CD4-positive, alpha-beta T cell (primary cell): ENCODE results near the gene CSTF3. TPM values are rescaled to one million over a fixed set of nuclear protein-coding genes. Genes with fewer than 3 reads are reported as not detected.

Experiments
- ATAC-seq: fragments of 200-7000 bp; cut with Tn5 transposase; one replicate; pipeline ENCODE4 v1.10.0; 2022; ENCODE audit warnings: mild to moderate bottlenecking; ENCODE audit not compliant: poor library complexity
- CTCF ChIA-PET: fragments of 350-600 bp; sonication (Branson Sonifier 250); formaldehyde crosslinking; loops from one replicate; lab custom pipeline; 2021; ENCODE audit warnings: antibody characterized with exemption, inconsistent platforms; lab: Charles Lee
- POLR2A ChIA-PET: fragments of 350-600 bp; sonication (Branson Sonifier 250); formaldehyde crosslinking; loops from one replicate; lab custom pipeline; 2021; ENCODE audit warnings: antibody characterized with exemption, inconsistent platforms; lab: Charles Lee
- DNase-seq, 14 experiments: peaks; one replicate each; pipeline ENCODE4 v3.0.0-alpha.2; 2013 to 2020; ENCODE audit warnings: mixed read lengths in 2 of 14
- H3K27ac ChIP-seq, 2 donors: one replicate each; pipeline versions ENCODE4 v1.5.1 to v1.7.0; 2013; ENCODE audit warnings: low read length in 2 of 2, low read depth in 1 of 2, mild to moderate bottlenecking in 1 of 2
- H3K27me3 ChIP-seq, 2 experiments: 1 replicate in 1 of 2; 2 replicates in 1 of 2; pipeline versions ENCODE4 v1.6.1 to v1.7.0; 2013; ENCODE audit warnings: low read length in 2 of 2, control low read depth in 1 of 2, mild to moderate bottlenecking in 1 of 2, moderate library complexity in 1 of 2; ENCODE audit not compliant: insufficient read depth in 2 of 2, control insufficient read depth in 1 of 2
- H3K36me3 ChIP-seq: one replicate; pipeline ENCODE4 v1.6.1; 2013; ENCODE audit warnings: low read length, control low read depth; ENCODE audit not compliant: insufficient read depth
- H3K4me1 ChIP-seq: one replicate; pipeline ENCODE4 v1.6.1; 2013; ENCODE audit warnings: low read length, control low read depth; ENCODE audit not compliant: insufficient read depth
- H3K4me3 ChIP-seq: one replicate; pipeline ENCODE4 v1.5.1; 2013; ENCODE audit warnings: mild to moderate bottlenecking, low read length, moderate library complexity
- H3K9me3 ChIP-seq, 2 experiments: 1 replicate in 1 of 2; 2 replicates in 1 of 2; pipeline versions ENCODE4 v1.6.1 to v1.7.0; 2013; ENCODE audit warnings: low read length in 2 of 2, mild to moderate bottlenecking in 2 of 2, control low read depth in 1 of 2, moderate library complexity in 1 of 2; ENCODE audit not compliant: control insufficient read depth in 1 of 2, insufficient read depth in 1 of 2
- H3K27ac Mint-ChIP-seq: one replicate; pipeline ENCODE4 v1.8.0; 2020; ENCODE audit warnings: mixed read lengths
- H3K27me3 Mint-ChIP-seq: one replicate; pipeline ENCODE4 v1.8.0; 2021; ENCODE audit warnings: mixed read lengths
- H3K36me3 Mint-ChIP-seq: one replicate; pipeline ENCODE4 v1.8.0; 2021; ENCODE audit warnings: low read depth, mixed read lengths
- H3K4me1 Mint-ChIP-seq: one replicate; pipeline ENCODE4 v1.8.0; 2021; ENCODE audit warnings: low read depth, mixed read lengths
- H3K4me3 Mint-ChIP-seq: one replicate; pipeline ENCODE4 v1.8.0; 2020; ENCODE audit warnings: mild to moderate bottlenecking, mixed read lengths
- H3K9me3 Mint-ChIP-seq: one replicate; pipeline ENCODE4 v1.8.0; 2020; ENCODE audit warnings: mixed read lengths
- CTCF ChIP-seq: fragments of 200-600 bp; IDR thresholded peaks from one replicate; pipeline ENCODE4 v1.8.0; 2022; ENCODE audit warnings: antibody characterized with exemption, mild to moderate bottlenecking
- intact Hi-C, 2 experiments: fragments of 100-400 bp; cut with DNase I in 1 of 2; cut with micrococcal nuclease in 1 of 2; formaldehyde crosslinking; loops; one replicate each; pipeline versions ENCODE4 v1.15.1 to v1.9.0; 2023 to 2025; cut with DNase I, micrococcal nuclease
- total RNA-seq, 174 experiments: library from RNA in 2 of 174; stranded (reverse) in 2 of 174; gene quantifications; one replicate each; pipeline ENCODE4 v1.2.3 and lab custom pipeline; 2021 to 2026

The CSTF3 gene
- total RNA-seq, 2 experiments from 2014 or later = 6.4 to 9.9 TPM

- DNase-seq (no peak), ATAC-seq (no peak)
- Mint-ChIP-seq H3K9me3 (no peaks in the 10 kb centered on the region), H3K4me1 (peaks cover 19% of the 10 kb centered on the region), H3K27me3 (no peaks in the 10 kb centered on the region), H3K36me3 (peaks cover 62% of the 10 kb centered on the region), H3K27ac (no peak overlapping the region), H3K4me3 (no peak overlapping the region)
- Histone ChIP-seq H3K4me1 (peaks cover 17% of the 10 kb centered on the region), H3K4me3 (no peak overlapping the region), H3K27me3 (no peaks in the 10 kb centered on the region), H3K36me3 (peaks cover 71% of the 10 kb centered on the region), H3K27ac (no peak overlapping the region), H3K9me3 (no peaks in the 10 kb centered on the region)
- CTCF ChIA-PET = no interaction called here
- no peak for TF ChIP-seq CTCF
- intact Hi-C loops = loop anchor here (5.0 to 10.0 kb wide), 3 partner anchors 64 to 184 kb away; no protein-coding TSS in a partner anchor
- POLR2A ChIA-PET = no interaction called here
Measured at GRCh38 chr11:33068611-33069340, 92.5 kb downstream of the CSTF3 start.

- Mint-ChIP-seq H3K4me1 (peaks cover 28% of the 10 kb centered on the region), H3K9me3 (no peaks in the 10 kb centered on the region), H3K4me3 (no peak overlapping the region), H3K27me3 (no peaks in the 10 kb centered on the region), H3K36me3 (peaks cover 59% of the 10 kb centered on the region), H3K27ac (no peak overlapping the region)
- Histone ChIP-seq H3K36me3 (peaks cover 57% of the 10 kb centered on the region), H3K4me1 (peaks cover 19% of the 10 kb centered on the region), H3K27ac (no peak overlapping the region), H3K4me3 (no peak overlapping the region), H3K27me3 (no peaks in the 10 kb centered on the region), H3K9me3 (no peaks in the 10 kb centered on the region)
- intact Hi-C loops = loop anchor here (5.0 to 10.0 kb wide), 3 partner anchors 62 to 182 kb away; no protein-coding TSS in a partner anchor
- ChIA-PET POLR2A (no interaction called here), CTCF (no interaction called here)
- ATAC-seq = no peak
- DNase-seq = no peak
- no peak for TF ChIP-seq CTCF
Measured at GRCh38 chr11:33067294-33067693, 94.0 kb downstream of the CSTF3 start.

- no peaks in the 10 kb centered on the region for H3K9me3 ChIP-seq
- H3K4me1 ChIP-seq = peaks cover 19% of the 10 kb centered on the region
- ATAC-seq (peak; percentile 96), DNase-seq (peak; percentile 61 to 85 (median 70))
- H3K27ac ChIP-seq = no peak overlapping the region
- peak; percentile 97 for TF ChIP-seq CTCF
- intact Hi-C loops = loop anchor here (1.0 to 10.0 kb wide), 6 partner anchors 61 to 257 kb away; no protein-coding TSS in a partner anchor
- ChIA-PET CTCF (interaction anchor here (0.6 to 1.7 kb wide), 29 partner anchors 9 to 171 kb away, joined by 3 to 48 read pairs (median 4); partner anchors contain the start of genes DEPDC7 and TCP11L1), POLR2A (interaction anchor here (0.9 to 2.4 kb wide), 3 partner anchors 26 to 54 kb away, joined by 3 to 13 read pairs (median 6); partner anchors contain the start of genes DEPDC7 and TCP11L1)
- no peaks in the 10 kb centered on the region for H3K27me3 Mint-ChIP-seq
- H3K27ac Mint-ChIP-seq = no peak overlapping the region
- H3K9me3 Mint-ChIP-seq = no peaks in the 10 kb centered on the region
- peaks cover 50% of the 10 kb centered on the region for H3K36me3 Mint-ChIP-seq
- H3K4me1 Mint-ChIP-seq = peaks cover 30% of the 10 kb centered on the region
- peaks cover 45% of the 10 kb centered on the region for H3K36me3 ChIP-seq
- H3K27me3 ChIP-seq = no peaks in the 10 kb centered on the region
- no peak overlapping the region for H3K4me3 ChIP-seq
- H3K4me3 Mint-ChIP-seq = no peak overlapping the region
Measured at GRCh38 chr11:33065445-33066178, 95.7 kb downstream of the CSTF3 start.
